NB4 (cell line): Measurements from ENCODE around the gene CD244.

Experiments
- CTCF ChIP-seq: IDR thresholded peaks from one replicate; pipeline ENCODE4 v1.5.1; 2012; ENCODE audit warnings: low read depth, low read length
- MAX ChIP-seq: IDR thresholded peaks from 2 replicates; pipeline ENCODE4 v1.6.1; 2011; ENCODE audit warnings: low read depth, low read length
- MYC ChIP-seq: IDR thresholded peaks from 2 replicates; pipeline ENCODE4 v1.6.1; 2011; ENCODE audit warnings: low read depth, low read length
- POLR2A ChIP-seq: IDR thresholded peaks from 2 replicates; pipeline ENCODE4 v1.6.1; 2011; ENCODE audit warnings: mild to moderate bottlenecking; ENCODE audit not compliant: insufficient read length; ENCODE audit errors: extremely low read depth

GRCh38 chr1:160858097-160858496, 4.6 kb downstream of the CD244 start:
- TF ChIP-seq CTCF (no peak), MAX (no peak), MYC (no peak), POLR2A (no peak)
